Mesodermal cell (in vitro differentiated cells): Measurements from ENCODE around the gene MLST8.
"Not testable (repeated sequence)": the region's sequence is repeated elsewhere in the genome, so short reads cannot be mapped to it uniquely, and the experiment has no call there.

Source experiments
- H3K27ac ChIP-seq: 2 replicates; pipeline ENCODE4 v1.7.0; 2013; ENCODE audit warnings: mild to moderate bottlenecking, low read depth, low read length, moderate library complexity; ENCODE audit not compliant: severe bottlenecking
- H3K36me3 ChIP-seq: 2 replicates; pipeline ENCODE4 v1.7.1; 2013; ENCODE audit warnings: mild to moderate bottlenecking, low read length, moderate library complexity; ENCODE audit not compliant: control insufficient read depth, insufficient read depth
- H3K4me1 ChIP-seq: one replicate; pipeline ENCODE4 v1.7.1; 2013; ENCODE audit warnings: mild to moderate bottlenecking, low read length; ENCODE audit not compliant: insufficient read depth, control insufficient read depth, poor library complexity, severe bottlenecking
- H3K4me3 ChIP-seq: 2 replicates; pipeline ENCODE4 v1.7.0; 2013; ENCODE audit warnings: low read length, control low read depth, mild to moderate bottlenecking; ENCODE audit not compliant: insufficient read depth, poor library complexity, severe bottlenecking; ENCODE audit errors: extremely low read depth
- H3K9me3 ChIP-seq: 2 replicates; pipeline ENCODE4 v1.7.1; 2013; ENCODE audit warnings: mild to moderate bottlenecking, low read length, moderate library complexity; ENCODE audit not compliant: control insufficient read depth
- WGBS, 2 experiments: methylation state at CpG; one replicate each; pipeline ENCODE4 v1.1.5; 2013; ENCODE audit warnings: missing lambda C conversion rate in 2 of 2; ENCODE audit not compliant: insufficient coverage in 2 of 2; 5-methylcytosine and 5-hydroxymethylcytosine counted together

Gene MLST8

GRCh38 chr16:2199621-2200139 is 5.6 kb upstream of the MLST8 start:
- no peak overlapping the region for H3K4me3 ChIP-seq
- no peaks in the 10 kb centered on the region for H3K36me3 ChIP-seq
- no peak overlapping the region for H3K27ac ChIP-seq
- no peaks in the 10 kb centered on the region for H3K9me3 ChIP-seq
- H3K4me1 ChIP-seq, result peaks cover 9% of the 10 kb centered on the region
- WGBS, 2 experiments, result 71 to 76% methylated on average over 6 to 9 of the region's 14 CpGs

- 88% methylated on average over 3 of the region's 6 CpGs; no CpG with 5 or more reads in 1 of the 2 experiments for WGBS, 2 experiments
- no peak overlapping the region for H3K4me3 ChIP-seq
- peaks cover 8% of the 10 kb centered on the region for H3K4me1 ChIP-seq
- H3K27ac ChIP-seq, result no peak overlapping the region
- no peaks in the 10 kb centered on the region for H3K36me3 ChIP-seq
- H3K9me3 ChIP-seq, result no peaks in the 10 kb centered on the region
Measured at GRCh38 chr16:2200313-2200712, 4.9 kb upstream of the MLST8 start.

DNA sequence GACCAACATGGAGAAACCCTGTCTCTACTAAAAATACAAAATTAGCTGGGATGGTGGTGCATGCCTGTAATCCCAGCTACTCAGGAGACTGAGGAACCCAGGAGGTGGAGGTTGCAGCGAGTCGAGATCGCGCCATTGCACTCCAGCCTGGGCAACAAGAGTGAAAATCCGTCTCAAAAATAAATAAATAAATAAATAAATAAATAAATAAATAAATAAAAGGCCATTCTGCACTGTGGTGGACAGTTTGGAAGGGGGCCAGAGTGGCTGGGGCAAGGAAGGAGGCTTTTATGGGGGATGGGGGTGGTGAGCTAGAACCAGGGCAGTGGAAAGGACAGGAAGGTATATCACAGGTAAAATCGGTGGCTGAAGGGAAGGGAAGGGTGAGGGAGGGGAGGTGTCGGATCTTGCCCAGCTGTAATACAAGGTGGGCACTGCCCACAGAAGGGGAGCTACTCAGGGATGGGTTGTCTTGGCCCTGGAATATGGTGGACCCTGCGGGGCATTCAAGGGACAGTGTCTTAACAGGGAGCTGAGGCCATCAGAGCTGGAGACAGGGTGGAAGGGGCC is 2.0 kb upstream of the MLST8 start:
- not testable (repeated sequence) for H3K4me3 ChIP-seq, H3K9me3 ChIP-seq, H3K27ac ChIP-seq, H3K4me1 ChIP-seq
- 96 to 97% methylated on average over 3 to 4 of the region's 8 CpGs for WGBS, 2 experiments
- peaks cover 16% of the 10 kb centered on the region for H3K36me3 ChIP-seq

DNA sequence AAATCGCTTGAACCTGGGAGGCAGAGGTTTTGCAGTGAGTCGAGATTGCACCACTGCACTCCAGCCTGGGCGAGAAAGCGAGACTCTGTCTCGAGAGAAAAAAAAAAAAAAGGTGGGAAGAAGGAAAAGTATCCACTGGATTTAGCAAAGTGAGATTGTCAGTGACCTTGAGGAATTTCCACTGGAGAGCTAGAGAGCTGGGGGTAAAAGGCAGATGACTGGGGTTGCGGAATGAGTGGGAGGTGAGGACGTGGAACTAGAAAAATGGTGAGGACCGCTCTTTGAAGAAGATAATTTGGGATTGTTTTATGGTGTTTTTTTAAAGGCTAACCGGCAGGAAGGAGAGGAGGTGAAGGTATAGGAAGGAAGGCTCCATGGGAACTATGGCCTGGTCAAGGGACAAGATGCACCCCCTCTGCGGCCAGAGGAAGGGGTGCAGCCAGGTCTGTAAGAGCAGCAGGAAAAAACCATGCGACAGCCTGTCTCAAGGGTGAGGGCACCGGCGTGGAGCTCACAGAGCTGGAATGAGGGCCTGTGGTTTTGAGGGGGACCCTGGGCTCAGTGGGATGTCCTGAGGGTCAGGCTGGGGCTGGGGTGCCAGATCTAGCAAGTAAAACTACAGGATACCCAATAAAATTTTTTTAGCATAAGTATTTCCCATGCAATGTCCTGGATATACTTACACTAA is 694 bp upstream of the MLST8 start:
- H3K27ac ChIP-seq, result peak overlapping the region; percentile 62
- no peaks in the 10 kb centered on the region for H3K9me3 ChIP-seq
- H3K36me3 ChIP-seq, result peaks cover 28% of the 10 kb centered on the region
- H3K4me1 ChIP-seq, result peaks cover 8% of the 10 kb centered on the region
- peak overlapping the region; percentile 69 for H3K4me3 ChIP-seq
- WGBS, 2 experiments, result 71 to 76% methylated on average over 9 to 13 of the region's 13 CpGs

DNA sequence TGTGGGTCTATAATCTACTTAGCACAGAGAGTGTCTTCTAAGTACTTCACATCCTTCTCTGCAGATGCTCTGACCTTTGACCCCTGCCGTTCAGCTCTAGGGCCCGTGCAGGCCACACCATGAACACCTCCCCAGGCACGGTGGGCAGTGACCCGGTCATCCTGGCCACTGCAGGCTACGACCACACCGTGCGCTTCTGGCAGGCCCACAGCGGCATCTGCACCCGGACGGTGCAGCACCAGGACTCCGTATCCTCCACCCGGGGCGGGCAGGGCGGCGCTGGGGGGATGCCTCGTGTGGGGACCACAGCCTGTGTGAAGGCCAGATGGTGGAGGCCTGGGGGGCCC is 686 bp downstream of the MLST8 start:
- Histone ChIP-seq H3K4me3 (peak overlapping the region; percentile 69), H3K9me3 (no peaks in the 10 kb centered on the region), H3K27ac (peak overlapping the region; percentile 57), H3K36me3 (peaks cover 39% of the 10 kb centered on the region), H3K4me1 (peaks cover 8% of the 10 kb centered on the region)
- WGBS, 2 experiments, result 28 to 33% methylated on average over 14 to 15 of the region's 16 CpGs

GRCh38 chr16:2206420-2206779 is 1.1 kb downstream of the MLST8 start:
- Histone ChIP-seq H3K27ac (no peak overlapping the region), H3K4me1 (peaks cover 8% of the 10 kb centered on the region), H3K4me3 (peak overlapping the region; percentile 69), H3K36me3 (peaks cover 39% of the 10 kb centered on the region), H3K9me3 (no peaks in the 10 kb centered on the region)
- 94 to 96% methylated on average over 6 to 18 of the region's 18 CpGs for WGBS, 2 experiments

GRCh38 chr16:2206780-2207433 is 1.7 kb downstream of the MLST8 start:
- no peak overlapping the region for H3K27ac ChIP-seq
- H3K4me1 ChIP-seq, result peaks cover 8% of the 10 kb centered on the region
- no peaks in the 10 kb centered on the region for H3K9me3 ChIP-seq
- no peak overlapping the region for H3K4me3 ChIP-seq
- WGBS, 2 experiments, result 97 to 98% methylated on average over 20 to 23 of the region's 23 CpGs
- peaks cover 42% of the 10 kb centered on the region for H3K36me3 ChIP-seq

GRCh38 chr16:2207872-2208271 is 2.6 kb downstream of the MLST8 start:
- Histone ChIP-seq H3K27ac (no peak overlapping the region), H3K36me3 (peaks cover 52% of the 10 kb centered on the region), H3K4me3 (no peak overlapping the region), H3K9me3 (no peaks in the 10 kb centered on the region), H3K4me1 (peaks cover 15% of the 10 kb centered on the region)
- WGBS, 2 experiments, result 92 to 100% methylated on average over 4 to 9 of the region's 9 CpGs

DNA sequence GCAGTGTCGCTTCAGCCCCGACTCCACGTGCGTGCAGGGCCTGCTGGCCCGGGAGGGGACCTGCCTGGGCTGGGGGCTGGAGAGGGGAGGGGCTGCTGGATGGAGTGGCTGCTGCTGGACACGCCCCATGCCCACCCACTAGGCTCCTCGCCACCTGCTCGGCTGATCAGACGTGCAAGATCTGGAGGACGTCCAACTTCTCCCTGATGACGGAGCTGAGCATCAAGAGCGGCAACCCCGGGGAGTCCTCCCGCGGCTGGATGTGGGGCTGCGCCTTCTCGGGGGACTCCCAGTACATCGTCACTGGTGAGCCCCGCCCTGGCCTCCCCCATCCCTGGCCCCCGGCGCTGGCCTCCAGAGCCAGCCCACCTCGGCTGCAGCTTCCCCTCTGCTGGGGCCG is 3.1 kb downstream of the MLST8 start:
- Histone ChIP-seq H3K9me3 (no peaks in the 10 kb centered on the region), H3K4me3 (no peak overlapping the region), H3K36me3 (peaks cover 55% of the 10 kb centered on the region), H3K27ac (no peak overlapping the region), H3K4me1 (peaks cover 19% of the 10 kb centered on the region)
- 92 to 98% methylated on average over 17 to 18 of the region's 23 CpGs for WGBS, 2 experiments

DNA sequence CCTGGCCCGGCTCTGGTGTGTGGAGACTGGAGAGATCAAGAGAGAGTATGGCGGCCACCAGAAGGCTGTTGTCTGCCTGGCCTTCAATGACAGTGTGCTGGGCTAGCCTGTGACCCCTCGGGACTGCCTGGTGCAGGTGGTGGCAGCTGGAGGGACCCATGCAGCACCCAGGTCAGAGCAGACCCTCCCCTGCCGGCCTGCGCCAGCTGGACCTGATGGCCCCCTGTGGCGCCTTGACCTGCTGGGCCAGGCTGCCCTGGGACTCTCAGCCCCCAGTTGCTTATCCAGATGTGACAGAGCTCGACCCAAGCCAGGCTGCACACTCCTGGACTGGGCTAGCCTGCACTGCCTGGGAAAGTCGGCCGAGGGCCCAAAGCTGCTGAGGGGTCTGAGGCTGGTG is 3.5 kb downstream of the MLST8 start:
- H3K4me1 ChIP-seq, result peaks cover 21% of the 10 kb centered on the region
- H3K27ac ChIP-seq, result no peak overlapping the region
- H3K36me3 ChIP-seq, result peaks cover 55% of the 10 kb centered on the region
- WGBS, 2 experiments, result 92 to 96% methylated on average over 5 to 8 of the region's 9 CpGs
- no peaks in the 10 kb centered on the region for H3K9me3 ChIP-seq
- H3K4me3 ChIP-seq, result no peak overlapping the region
